ENCODE results near the gene NECAB3.

GRCh38 chr20:33664762-33665144 lies 9.5 kb downstream of the NECAB3 start:
- TF ChIP-seq CTCF (IDR thresholded peaks at IDR 0.05) (no peak), POLR2AphosphoS5 (IDR thresholded peaks at IDR 0.05; ENCODE audit: low read depth, low read length) (no peak), EZH2phosphoT487 (IDR thresholded peaks at IDR 0.05; ENCODE audit: borderline replicate concordance, low read depth) (no peak), JUND (IDR thresholded peaks at IDR 0.05) (no peak), RFX5 (IDR thresholded peaks at IDR 0.05; ENCODE audit: low read length) (no peak), CHD2 (IDR thresholded peaks at IDR 0.05; ENCODE audit: low read length, partially characterized antibody) (no peak), TAF1 (IDR thresholded peaks at IDR 0.05; ENCODE audit: borderline replicate concordance, low read depth, low read length) (no peak)
- TF ChIP-seq, protein P1, sequence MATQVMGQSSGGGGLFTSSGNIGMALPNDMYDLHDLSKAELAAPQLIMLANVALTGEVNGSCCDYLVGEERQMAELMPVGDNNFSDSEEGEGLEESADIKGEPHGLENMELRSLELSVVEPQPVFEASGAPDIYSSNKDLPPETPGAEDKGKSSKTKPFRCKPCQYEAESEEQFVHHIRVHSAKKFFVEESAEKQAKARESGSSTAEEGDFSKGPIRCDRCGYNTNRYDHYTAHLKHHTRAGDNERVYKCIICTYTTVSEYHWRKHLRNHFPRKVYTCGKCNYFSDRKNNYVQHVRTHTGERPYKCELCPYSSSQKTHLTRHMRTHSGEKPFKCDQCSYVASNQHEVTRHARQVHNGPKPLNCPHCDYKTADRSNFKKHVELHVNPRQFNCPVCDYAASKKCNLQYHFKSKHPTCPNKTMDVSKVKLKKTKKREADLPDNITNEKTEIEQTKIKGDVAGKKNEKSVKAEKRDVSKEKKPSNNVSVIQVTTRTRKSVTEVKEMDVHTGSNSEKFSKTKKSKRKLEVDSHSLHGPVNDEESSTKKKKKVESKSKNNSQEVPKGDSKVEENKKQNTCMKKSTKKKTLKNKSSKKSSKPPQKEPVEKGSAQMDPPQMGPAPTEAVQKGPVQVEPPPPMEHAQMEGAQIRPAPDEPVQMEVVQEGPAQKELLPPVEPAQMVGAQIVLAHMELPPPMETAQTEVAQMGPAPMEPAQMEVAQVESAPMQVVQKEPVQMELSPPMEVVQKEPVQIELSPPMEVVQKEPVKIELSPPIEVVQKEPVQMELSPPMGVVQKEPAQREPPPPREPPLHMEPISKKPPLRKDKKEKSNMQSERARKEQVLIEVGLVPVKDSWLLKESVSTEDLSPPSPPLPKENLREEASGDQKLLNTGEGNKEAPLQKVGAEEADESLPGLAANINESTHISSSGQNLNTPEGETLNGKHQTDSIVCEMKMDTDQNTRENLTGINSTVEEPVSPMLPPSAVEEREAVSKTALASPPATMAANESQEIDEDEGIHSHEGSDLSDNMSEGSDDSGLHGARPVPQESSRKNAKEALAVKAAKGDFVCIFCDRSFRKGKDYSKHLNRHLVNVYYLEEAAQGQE (IDR thresholded peaks at IDR 0.05; ENCODE audit: low read depth, low read length), result no peak
